ENCODE results near the gene FBXL7. TPM values are rescaled to one million over a fixed set of nuclear protein-coding genes. Genes with fewer than 3 reads are reported as not detected.

FBXL7 gene
- total RNA-seq, 4 donors from 2014 or later = 9.5 to 25.2 (median 16.0) TPM

DNA sequence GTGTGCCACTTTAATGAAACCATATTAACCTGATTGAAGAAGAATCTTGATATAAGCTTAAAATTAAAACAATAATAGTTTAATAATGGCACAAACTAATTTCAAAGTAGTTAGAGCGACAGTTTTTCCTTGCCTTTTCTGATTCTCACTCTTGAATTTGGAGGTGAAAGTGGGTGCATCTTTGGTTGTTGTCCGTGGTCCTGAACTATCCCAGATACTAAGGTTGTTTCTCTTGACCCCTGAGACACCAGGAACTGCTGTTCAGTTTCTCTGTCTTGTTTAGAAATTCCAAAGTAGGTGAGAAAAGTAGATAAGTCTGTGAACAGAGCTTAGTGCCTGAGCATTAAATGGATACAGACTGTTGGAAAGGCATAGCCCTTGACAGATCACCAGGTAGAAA is 274.7 kb downstream of the FBXL7 start:
- TF ChIP-seq, protein P1, sequence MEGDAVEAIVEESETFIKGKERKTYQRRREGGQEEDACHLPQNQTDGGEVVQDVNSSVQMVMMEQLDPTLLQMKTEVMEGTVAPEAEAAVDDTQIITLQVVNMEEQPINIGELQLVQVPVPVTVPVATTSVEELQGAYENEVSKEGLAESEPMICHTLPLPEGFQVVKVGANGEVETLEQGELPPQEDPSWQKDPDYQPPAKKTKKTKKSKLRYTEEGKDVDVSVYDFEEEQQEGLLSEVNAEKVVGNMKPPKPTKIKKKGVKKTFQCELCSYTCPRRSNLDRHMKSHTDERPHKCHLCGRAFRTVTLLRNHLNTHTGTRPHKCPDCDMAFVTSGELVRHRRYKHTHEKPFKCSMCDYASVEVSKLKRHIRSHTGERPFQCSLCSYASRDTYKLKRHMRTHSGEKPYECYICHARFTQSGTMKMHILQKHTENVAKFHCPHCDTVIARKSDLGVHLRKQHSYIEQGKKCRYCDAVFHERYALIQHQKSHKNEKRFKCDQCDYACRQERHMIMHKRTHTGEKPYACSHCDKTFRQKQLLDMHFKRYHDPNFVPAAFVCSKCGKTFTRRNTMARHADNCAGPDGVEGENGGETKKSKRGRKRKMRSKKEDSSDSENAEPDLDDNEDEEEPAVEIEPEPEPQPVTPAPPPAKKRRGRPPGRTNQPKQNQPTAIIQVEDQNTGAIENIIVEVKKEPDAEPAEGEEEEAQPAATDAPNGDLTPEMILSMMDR (IDR thresholded peaks at IDR 0.05; ENCODE audit: low read depth) = no peak

DNA sequence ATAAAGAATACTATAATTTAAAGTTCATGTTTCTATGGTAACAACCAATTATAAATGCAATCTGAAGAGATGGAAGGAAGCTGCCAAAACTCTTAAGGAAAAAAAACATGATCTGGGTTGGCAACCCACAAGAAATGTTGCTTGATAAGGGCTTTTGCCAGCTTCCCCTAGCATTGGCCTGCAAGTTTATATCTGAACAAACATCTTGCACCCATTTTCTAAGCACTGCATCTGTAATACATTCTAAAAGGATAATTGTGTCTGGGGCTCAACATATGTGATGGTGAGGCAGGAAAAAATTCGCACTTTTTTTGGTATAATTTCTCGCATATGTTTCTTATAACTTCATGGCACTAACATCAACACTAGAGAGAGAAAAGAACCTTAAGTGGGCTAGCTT is 276.4 kb downstream of the FBXL7 start:
- TF ChIP-seq, protein P1 (IDR thresholded peaks at IDR 0.05; ENCODE audit: low read depth) = no peak

DNA sequence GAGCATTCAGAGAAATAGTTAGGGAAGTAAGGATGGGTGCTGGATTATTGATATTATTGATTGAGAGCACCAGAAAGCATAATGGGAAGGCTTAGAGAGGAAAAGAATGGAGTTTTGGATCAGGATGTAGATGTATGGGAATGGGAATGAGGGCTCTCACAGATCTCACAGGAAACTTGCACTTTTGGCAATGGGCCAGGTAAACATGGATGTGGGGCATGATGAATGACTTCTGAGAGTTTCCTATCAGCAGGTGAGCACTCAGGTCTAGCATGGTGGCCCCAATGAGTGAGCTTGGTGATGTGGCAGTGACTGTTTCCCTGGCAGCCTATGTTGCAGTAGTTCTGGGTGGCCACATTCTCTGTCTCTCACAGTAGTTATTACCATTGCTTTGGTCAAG is 283.8 kb downstream of the FBXL7 start:
- TF ChIP-seq, protein P1 (IDR thresholded peaks at IDR 0.05; ENCODE audit: low read depth) = no peak

DNA sequence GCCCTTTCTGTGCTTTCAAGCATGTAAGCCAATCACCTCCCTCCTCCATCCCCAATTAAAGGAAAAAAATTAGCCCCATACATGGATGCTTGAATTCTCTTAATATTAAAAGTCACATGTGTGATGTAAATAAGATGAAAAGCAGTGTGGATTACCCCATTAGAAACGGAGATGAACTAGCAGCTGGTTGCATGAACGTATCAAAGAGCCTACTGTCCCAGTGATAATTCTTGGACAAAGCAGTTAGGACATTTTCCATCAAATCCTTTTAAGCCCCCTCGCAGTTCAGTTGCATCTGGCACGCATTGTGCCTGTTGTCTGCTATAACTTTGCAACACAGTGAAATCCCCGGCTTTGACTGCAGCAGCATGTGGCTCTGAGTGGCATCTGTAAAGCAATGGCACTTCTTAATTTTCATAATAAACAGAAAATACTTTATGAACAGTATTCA is 285.6 kb downstream of the FBXL7 start:
- TF ChIP-seq, protein P1 (IDR thresholded peaks at IDR 0.05; ENCODE audit: low read depth) = no peak

DNA sequence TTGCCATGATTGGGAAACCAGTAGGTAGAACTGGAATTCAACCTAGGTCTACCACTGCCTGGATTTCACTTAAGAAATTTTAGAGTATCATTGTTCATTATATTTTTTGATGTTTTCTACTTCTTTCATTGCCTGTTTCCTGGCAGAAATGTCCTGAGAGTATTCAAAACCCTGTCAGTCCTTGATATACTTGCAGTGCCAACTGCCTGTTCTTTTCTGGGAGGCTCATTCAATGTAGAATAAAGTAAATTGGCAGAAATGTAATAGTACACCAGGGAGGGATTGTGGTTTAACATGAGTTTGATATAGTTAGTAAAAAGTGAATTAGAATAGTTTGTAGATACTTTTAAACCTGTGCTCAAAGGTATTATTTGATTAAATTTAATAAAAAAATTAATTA is 286.3 kb downstream of the FBXL7 start:
- TF ChIP-seq, protein P1 (IDR thresholded peaks at IDR 0.05; ENCODE audit: low read depth) = no peak

DNA sequence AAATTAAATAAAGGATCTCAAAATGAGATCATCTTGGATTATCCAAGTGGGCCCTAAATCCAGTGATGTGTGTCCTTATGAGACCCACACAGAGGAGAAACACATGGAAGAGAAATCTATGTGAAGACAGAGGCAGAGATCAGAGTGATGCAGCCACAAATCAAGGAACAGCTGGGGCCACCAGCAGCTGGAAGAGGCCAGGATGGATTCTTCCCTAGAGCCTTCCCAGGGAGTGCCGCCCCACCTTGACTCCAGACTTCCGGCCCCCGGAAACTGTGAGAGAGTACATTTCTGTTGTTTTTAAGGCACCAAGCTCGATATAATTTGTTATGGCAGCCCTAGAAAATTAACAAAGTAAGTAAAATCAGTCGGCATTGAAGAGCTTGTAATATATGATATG is 286.9 kb downstream of the FBXL7 start:
- TF ChIP-seq, protein P1 (IDR thresholded peaks at IDR 0.05; ENCODE audit: low read depth) = no peak

DNA sequence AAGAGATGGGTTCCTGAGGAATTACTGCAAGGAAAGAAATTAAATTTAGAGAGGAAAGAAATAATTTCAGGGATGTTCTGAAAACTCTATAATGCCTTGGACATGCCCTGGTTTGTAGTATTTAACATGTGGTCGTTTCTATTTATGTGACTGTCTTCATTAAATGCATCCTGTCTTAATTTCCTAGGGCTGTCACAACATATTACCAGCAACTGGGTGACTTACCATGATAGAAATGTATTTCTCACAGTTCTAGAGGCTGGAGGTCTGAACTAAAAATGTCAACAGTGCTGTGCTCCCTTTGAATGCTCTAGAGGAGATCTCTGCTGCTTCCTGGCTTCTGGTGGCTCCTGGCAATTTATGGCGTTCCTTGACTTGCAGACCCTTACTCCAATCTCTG is 287.7 kb downstream of the FBXL7 start:
- TF ChIP-seq, protein P1 (IDR thresholded peaks at IDR 0.05; ENCODE audit: low read depth) = no peak

Measured in subcutaneous adipose tissue (tissue), 4 donors.